Fibroblast of peridontal ligament (primary cell): ENCODE measurements around the gene OR51M1.

ENCODE experiments used
- DNase-seq: peaks from one replicate; pipeline ENCODE4 v3.0.0-alpha.2; 2010; ENCODE audit errors: extremely low read depth

The OR51M1 gene

GRCh38 chr11:5390210-5390609 lies 6.6 kb downstream of the OR51M1 start:
- DNase-seq, result no peak

GRCh38 chr11:5394091-5394490 lies 10.5 kb downstream of the OR51M1 start:
- DNase-seq, result no peak

GRCh38 chr11:5398936-5399335 lies 15.3 kb downstream of the OR51M1 start:
- DNase-seq, result no peak

- no peak for DNase-seq
Observed at GRCh38 chr11:5405173-5405572, 21.6 kb downstream of the OR51M1 start.

- DNase-seq, result no peak
Observed at GRCh38 chr11:5420993-5421392, 37.4 kb downstream of the OR51M1 start.

- no peak for DNase-seq
Observed at GRCh38 chr11:5421811-5422210, 38.2 kb downstream of the OR51M1 start, which contains the start of gene OR51Q1. TSS of gene OR51Q1 (plus strand) at chr11:5422111. CDS start at chr11:5422201, 90 bp downstream.

- DNase-seq, result no peak
Observed at GRCh38 chr11:5423131-5423530, 39.5 kb downstream of the OR51M1 start.

GRCh38 chr11:5441414-5441813 lies 57.8 kb downstream of the OR51M1 start, which contains the start of gene OR51I1:
TSS of gene OR51I1 (minus strand) at chr11:5441514. CDS start at chr11:5441514, 0 bp downstream.
- no peak for DNase-seq
